Measurements from ENCODE around the gene IMPG1.
"Not testable (repeated sequence)": the region's sequence is repeated elsewhere in the genome, so short reads cannot be mapped to it uniquely, and the experiment has no call there.

IMPG1 gene

DNA sequence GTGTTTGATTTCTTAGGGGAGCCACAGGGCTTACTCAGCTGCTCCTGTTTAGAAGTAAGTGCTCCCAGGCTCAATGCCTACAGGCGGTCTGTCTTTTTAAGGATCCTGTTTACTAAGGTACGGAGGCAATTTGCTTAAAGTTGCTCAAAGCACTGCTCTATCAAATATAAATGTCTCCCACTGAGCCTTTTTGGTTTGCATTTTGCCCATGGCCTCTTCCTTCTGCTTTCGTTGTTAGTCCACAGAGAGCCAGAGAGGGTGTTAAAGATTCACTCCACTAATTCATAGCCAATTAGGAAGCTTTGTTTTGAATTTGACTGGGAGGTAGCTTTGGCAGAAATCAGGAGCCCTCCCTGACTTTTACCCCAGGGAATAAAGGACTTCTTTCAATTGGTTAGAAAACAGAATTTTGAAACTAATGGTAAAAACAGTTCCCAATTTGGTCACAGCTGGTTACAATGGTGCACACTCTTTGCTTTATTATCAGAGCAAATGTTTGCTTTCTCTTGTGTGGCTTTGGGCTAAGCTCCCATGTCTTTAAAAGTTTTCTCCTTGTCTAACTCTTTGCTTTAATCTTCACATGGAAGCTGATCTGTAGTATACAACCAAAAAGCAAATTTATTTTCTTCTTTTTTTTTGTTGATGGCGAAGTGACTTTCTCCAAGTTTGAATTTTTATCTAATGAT is 126.2 kb downstream of the IMPG1 start:
- no peak for DNase-seq

DNA sequence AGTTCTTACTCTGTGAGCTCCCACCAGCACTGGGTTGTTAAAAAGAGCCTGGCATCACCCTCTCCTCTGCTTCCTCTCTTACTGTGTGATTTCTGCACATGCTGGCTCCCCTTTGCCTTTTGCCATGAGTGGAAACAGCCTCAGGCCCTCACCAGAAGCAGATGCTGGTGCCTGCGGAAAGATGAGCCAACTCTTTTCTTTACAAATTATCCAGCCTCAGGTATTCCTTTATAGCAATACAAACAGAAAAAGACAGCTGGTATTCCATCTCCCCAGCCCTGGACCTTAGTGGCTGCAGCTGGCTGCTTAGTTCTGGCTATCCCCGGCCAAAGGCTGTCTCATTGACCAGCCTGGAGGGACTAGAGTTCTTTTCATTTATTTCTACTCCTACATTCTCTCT is 129.1 kb downstream of the IMPG1 start:
- no peak for DNase-seq

DNA sequence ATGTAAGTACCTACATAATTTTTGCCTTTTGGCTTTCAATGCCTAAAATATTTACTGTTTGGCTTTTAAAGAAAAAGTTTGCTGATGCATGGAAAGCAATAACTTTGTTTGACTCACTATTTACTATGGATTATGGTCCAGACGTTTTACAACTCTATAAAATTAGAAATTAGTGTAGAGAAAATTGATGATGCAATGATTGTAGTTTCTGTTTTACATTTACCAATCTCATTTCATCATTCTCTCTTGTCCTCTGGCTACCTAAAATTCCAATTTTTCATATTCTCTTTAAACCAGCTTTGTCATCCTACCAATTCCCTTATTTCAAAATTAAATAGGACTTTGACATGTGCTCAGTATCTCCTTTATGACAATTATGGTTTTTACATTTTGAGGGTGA is 131.0 kb downstream of the IMPG1 start:
- no peak for DNase-seq

DNA sequence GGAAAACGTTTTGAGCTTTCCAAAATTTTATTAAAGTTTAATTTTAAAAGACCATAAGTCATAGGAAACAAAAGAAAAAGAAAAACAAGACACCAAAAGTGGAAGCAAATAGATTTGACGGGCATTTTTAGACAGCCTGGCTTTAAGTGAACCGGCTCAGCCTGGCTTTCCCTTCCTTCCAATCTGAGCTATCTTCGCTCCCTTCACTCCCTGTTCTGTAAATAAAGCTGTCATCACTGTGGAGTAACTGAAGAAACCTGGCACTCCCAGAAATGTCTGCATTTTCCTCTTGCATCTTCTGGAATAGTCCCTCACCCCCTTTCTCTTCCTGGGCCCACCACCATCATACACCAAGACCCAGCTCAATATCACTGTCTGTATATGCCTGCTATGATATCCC is 131.9 kb downstream of the IMPG1 start:
- no peak for DNase-seq

DNA sequence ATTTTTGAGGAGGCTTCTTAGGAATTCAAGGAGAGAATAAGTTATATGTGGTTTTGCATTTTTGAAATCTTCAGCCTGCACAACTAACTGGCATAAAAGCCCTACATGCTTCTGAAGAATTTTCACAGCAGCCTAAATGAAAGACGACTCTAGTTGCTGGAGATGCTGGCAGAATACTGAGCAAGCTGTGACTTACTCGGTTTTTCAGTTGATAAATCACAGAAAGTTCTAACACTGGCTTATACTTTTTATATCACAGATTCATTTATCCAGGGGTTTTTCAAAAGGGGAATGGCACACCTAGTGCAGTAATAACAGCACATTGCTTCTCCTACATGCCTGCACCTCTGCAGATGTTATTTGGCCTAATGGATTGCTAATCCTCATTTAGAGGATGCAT is 134.6 kb downstream of the IMPG1 start:
- no peak for DNase-seq

DNA sequence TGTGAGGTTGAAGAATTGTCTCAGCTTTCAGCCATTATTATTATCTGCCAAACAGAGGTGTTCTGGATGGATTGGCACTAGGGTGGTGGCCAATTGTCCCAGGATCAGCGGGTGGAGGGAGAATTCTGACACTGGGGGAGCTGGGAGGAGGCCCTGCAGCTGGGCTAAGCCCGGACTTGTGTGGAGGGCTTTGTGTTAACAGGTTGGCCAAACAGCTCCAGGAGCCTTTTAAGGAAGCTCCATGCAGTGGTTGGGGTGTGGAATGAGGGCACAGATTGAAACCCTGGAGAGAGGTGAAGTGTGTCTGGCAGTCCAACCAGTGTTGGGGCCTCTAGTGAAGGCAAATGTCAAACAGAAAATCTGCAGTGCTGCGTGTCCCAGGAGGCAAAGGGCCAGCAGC is 135.8 kb downstream of the IMPG1 start:
- no peak for DNase-seq

DNA sequence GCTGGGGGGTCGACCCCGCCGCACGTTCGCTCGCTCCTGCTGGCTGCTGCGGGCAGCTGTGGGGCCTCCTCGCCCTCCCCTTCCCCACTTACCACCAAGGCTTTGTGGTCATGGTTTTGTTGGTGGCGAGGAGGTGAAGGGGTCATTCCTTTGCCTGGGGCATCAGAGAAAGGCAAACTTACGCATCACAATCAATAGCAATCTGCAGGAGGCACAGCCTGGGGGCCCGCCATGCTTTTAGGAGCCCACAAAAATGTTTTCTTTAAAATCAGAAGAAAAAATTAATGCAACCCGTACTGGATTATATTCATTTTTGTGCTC is 137.0 kb downstream of the IMPG1 start:
- no peak for DNase-seq

DNA sequence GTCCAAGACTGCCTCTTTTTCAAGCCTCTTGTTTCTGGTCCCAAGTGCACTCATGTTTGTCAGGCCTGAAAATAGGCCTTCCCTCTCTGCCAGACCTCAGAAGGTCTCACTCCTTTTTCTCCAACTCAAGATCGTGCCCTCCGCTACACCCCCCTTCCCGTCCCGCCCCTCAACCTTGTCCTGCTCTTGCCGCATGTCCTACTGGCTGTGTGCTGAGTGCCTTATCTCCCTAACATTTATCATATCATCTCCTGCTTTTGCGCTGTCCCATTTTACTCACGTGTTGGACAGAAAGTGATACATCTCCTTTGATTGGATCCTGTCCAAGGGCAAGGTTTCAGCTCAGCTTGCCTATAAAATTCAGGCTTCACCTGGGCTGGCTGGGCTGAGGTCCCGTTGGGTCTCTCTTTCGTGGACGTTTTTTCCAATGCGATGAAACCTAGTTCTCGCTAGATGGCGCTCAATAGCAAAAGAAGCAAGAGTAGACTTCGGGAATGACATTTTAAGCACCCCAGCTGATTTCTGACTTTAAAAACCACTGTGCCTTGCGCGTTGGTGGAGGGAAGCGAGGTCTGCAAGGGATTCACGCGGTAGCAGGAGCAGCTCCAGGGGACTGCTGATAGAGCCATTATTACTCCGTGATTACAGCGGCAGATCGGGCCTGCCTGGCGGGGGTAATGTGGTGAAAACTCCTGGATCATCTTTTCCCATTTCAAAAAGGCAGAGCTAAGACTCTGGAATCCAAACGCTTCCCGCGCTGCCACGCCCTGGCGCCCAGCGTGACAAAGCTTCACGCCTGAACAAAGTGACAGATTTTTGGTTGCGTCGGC is 137.6 kb downstream of the IMPG1 start:
- DNase-seq: no peak

DNA sequence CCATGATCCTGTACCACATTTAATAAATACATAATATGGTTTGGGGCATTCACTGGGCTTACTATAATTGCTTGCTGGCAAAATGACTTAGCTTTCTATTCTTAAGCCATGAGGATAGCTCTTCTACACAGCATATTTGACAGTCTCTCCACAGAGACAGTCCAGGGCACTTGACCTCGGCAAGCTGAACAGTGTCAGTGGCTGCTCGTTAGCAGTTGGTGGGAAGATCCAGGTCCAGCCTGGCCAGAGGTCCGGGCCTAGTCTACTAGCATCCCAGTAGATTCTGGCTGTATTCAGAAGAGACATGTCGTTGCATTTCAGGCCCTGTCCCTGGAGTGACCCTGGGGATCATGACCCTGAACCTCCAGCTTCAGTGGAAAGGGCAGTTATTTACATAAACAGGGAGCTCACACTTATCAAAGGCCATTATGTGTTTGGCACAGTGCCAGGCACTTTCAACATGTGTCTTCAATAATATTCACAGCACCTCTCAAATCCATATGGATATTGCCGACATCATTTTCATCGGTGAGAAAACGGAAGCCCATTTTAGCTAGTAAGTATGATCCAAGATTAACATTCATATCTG is 139.0 kb downstream of the IMPG1 start:
- DNase-seq: no peak

DNA sequence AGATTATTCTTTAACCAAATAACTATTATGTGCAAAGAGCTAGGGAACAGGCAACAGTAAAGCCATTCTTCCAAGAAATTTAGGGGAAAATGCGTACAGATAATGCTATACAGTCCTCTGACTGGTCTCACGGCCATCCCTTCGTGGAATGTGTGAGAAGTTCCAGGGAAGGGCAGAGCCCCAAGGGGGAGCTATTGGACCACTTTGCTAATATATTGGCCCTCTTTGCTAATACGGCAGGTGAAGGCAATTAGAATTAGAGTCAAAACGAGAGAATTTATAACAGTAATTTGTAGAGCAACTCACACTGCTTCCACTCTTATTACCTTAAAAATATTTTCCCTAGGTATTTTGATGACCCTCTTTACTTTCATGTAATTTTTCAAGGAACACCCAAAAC is 140.4 kb downstream of the IMPG1 start:
- DNase-seq: no peak

DNA sequence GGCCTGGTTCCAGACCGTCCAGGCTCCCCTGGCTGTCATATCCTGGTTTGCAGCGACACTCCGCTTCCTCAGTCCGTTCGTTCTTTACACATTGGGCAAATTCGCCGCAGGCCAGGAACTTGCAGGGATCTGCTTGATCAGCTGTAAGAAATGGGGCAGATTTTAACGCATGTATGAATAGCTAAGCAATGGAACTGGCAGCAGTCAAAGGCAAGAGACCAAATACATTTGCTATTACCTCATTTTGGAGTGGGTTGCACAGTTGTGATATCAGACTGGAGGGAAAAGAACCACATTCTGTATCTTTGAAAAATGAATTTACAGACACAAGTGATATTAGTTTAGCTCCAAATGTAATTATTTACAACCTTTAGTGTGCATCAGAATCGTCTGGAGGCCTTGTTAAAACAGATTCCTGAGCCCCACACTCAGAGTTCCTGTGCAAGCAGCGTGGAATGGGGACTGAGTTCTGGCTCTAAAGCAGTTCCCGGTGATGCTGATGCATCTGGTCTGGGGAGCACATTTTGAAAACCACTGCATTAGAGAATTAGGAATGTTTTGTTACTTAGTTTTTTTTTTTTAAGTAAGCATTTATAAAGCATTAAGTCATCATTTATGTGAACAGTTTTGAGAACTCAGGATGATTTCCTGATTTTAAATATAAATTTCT is 141.3 kb downstream of the IMPG1 start:
- no peak for DNase-seq

DNA sequence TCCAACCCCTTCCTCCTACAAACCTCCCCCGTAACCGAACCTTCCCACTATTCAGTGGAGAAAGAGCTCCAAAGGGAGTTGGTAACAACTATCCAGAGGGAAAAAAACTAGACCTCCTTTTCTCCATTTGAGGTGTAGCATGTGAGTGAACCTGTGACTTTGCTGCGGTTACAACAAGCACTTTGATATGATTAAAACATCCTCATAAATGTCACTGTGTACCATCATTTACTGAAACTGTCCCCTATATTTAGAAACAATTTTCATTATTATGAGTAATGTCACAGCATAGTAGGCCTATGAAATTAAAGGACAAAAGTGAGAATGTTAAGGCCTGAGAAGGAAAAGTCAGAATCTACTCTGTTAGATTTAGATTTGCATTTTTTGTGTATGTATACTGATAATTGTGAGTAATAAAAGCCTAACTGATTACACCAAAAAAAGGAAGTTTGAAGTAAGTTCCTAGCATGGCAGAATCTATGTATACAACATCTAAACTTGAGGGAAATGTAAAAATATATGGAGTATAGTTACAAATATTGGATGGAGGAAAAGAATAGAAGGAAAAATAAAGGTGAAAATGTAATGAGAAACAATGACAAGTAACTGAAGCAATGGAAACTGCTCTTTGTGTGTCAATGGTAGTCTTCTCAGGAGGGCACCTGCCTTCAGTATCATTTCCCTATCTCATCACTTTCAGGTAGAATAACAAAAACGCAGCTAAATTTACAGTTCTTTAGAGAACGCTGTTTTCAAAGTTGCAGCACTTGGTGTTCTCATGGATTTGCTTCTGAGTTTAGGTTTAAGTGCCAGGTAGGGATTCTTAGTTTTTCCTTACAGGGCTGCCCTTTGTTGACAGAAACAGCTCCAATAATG is 145.9 kb downstream of the IMPG1 start:
- DNase-seq: no peak

DNA sequence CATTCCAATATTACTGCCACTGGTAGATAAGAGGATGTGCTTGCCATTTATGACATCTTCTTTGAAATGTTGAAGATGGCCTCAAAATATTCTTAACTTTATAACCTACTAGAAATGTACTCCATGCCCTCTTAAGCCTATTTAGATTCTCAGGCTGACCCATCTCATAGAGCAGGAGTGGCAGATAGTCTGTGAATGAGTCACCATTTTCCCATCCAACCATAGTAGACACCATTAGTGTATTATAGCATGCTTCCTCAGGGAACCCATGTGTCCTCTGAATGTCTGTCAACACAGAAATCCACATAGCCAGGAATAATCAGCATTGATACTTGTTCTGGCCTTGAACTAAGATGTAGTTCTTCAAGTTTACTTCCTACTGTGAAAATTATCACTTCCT is 150.2 kb downstream of the IMPG1 start:
- DNase-seq: no peak

DNA sequence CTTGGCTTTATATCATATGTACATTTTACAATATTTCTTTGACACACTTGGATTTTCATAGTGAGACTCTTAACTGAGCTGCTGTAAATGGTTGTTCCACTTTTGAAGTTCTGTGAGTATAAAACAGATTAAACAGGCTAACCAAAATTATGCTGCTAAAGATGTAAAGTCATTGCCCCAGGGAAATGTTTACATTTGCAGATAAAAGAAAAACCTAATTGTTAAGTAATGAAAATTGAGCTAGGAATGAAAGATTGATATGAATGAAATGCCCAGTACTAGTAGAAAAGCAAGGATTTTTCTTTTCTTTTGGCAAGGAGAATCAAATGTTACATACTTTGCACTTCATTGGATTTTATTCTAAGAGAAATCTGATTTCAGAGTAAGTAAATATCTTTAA is 159.4 kb downstream of the IMPG1 start:
- no peak for DNase-seq

DNA sequence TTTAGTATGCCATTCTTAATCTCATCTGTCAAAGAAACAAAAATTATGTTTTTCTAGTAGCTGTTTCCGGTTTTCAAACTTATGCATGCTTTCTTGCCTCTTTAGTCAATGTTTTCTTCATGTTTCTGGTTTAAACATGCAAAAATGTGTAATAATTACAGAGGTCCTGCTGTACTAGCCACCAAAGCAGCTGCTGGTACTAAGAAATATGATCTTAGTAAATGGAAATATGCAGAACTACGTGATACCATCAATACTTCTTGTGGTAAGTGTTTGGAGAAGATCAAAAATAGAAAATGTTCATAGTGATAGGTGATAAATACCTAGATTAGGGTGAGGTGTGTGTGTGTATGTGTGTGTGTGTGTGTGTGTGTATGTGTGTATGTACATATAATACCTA is 165.0 kb downstream of the IMPG1 start:
- no peak for DNase-seq

DNA sequence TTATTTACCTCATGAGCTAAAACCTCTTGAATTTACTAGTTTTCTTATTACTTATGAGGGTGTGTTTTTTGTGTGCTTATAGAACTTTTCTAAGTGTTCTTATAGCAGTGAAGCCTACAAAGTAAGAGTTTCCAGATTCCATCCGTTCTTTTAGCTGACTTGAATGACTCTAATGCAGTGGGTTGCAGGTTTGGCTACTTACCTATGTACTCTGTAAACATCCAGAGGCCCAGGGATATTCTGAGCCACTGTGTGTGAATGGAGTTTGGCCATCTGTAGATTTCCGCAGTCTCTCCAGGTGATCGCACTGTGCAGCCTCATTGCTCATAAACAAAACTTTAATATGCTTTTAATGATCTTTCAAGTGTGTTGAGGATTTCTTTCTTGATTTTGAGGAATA is 165.6 kb downstream of the IMPG1 start:
- DNase-seq: no peak

DNA sequence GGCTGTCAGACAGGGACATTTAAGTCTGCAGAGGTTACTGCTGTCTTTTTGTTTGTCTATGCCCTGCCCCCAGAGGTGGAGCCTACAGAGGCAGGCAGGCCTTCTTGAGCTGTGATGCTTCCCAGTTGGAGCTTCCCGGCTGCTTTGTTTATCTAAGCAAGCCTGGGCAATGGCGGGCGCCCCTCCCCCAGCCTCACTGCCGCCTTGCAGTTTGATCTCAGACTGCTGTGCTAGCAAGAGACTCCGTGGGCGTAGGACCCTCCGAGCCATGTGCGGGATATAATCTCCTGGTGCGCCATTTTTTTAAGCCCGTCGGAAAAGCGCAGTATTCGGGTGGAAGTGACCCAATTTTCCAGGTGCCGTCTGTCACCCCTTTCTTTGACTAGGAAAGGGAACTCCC is 167.3 kb downstream of the IMPG1 start:
- DNase-seq: not testable (repeated sequence)

DNA sequence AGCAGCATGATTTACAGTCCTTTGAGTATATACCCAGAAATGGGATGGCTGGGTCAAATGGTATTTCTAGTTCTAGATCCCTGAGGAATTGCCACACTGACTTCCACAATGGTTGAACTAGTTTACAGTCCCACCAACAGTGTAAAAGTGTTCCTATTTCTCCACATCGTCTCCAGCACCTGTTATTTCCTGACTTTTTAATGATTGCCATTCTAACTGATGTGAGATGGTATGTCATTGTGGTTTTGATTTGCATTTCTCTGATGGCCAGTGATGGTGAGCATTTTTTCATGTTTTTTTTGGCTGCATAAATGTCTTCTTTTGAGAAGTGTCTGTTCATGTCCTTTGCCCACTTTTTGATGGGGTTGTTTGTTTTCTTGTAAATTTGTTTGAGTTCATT is 172.2 kb downstream of the IMPG1 start:
- DNase-seq: not testable (repeated sequence)

DNA sequence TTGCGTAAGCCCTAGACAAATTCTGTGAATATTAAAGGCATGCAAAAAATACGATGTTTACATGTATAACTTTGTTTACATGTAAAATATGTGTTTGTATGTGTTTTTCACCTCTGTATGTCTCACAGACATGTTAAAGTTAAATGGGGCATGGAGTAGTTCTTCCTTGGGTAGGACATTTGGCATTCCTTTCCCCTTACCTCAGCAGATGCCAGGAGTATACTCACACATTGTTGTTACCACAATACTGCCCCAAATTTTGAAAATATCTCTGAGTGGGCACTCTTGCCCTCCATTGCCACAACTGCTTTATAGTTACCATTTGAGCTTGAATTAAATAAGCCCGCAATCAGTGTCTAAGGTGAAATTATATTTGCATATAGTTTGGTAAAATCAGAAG is 175.9 kb downstream of the IMPG1 start:
- DNase-seq: no peak

DNA sequence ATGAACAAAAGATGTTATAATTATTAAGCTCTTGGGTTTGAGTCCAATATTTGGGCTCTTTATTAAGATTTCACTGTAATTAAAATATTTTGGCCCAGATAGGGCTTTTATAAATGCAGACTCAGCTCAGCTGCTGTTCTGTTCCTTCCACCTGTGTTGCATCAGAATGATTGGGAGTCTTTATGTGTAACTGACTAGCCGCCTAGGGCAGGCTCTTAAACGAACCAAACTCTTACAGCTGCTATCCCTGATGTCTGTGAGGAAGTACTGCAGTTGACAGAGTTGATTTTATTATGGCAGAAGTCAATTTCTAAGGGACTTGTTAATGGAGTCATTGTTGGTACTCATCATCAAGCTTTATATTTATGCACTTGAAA is 178.7 kb downstream of the IMPG1 start:
- DNase-seq: no peak

DNA sequence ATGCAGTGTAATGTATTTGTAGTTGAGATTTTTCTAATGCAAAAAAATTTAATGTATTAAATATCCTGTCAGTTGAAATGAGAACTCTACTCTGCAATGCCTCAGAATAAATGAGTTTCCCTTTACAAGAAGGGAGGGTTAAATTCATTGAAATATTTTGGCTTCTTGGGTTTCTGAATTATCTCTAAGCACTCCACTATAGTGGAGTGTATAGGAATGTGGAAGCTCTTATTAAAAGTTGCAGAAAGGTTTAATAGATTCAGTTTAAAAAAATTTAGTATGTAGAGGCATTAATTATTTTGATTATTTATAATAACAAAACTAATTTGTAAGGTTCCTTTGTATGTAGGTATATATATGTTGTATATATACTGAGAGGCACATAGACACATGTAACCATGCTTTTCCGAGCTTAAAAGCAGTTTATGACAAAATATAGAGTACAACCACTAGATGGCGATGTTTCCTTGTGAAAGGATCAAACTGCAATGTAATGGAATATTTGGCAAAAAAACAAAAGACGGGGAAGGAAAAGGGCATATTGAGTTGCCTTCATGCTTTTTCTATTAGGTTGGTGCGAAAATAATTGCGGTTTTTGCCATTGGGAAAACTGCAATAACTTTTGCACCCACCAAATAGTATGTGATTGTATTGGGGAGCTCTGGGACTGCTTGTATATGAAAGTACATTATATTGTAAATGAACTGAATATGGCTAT is 179.2 kb downstream of the IMPG1 start:
- DNase-seq: no peak

DNA sequence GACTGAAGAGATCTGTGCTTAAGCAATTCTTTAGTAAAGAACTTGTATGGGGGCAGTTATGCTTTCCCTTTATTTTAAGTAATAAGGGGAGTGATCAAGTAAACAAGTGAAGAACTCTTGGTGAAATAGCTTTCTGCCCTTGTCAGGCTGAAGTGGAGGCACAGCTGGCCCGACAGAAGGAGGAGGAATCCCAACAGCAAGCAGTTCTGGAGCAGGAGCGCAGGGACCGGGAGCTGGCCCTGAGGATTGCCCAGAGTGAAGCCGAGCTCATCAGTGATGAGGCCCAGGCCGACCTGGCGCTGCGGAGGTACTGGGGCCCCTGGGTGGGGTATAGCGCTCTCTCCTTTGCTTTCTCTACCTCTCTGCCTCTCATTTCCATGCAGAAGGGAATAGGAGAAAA is 180.1 kb downstream of the IMPG1 start:
- DNase-seq: no peak

All from stimulated activated CD4-positive, alpha-beta T cell treated with anti-CD3 and anti-CD28 coated beads, Interleukin-12 subunit alpha, Interleukin-12 subunit beta, amount 100 ng/mL, for 4 hours (primary cell).